IMR-90 (cell line): ENCODE results near the gene AP2B1. TPM values are rescaled to one million over a fixed set of nuclear protein-coding genes. Genes with fewer than 3 reads are reported as not detected.

ENCODE experiments used
- ATAC-seq: fragments of 200-7000 bp; cut with Tn5 transposase; 2 replicates; pipeline ENCODE4 v1.9.1; 2020; ENCODE audit warnings: low read depth, mild to moderate bottlenecking, moderate library complexity
- BruUV-seq: library from RNA; stranded (reverse); fragments of 400-500 nt; replicated peaks from 2 replicates; lab custom pipeline; 2021; lab: Mats Ljungman, UMichigan
- CTCF ChIA-PET: fragments of 300-600 bp; formaldehyde crosslinking; extraction: SDS; loops from one replicate; lab custom pipeline; 2021; ENCODE audit warnings: antibody characterized with exemption; lab: Yijun Ruan, JAX
- POLR2A ChIA-PET: fragments of 300-600 bp; sonication (Branson Sonifier 250); formaldehyde crosslinking; loops from one replicate; lab custom pipeline; 2022; ENCODE audit warnings: antibody characterized with exemption; ENCODE audit not compliant: unreplicated experiment; lab: Charles Lee
- DNase-seq: peaks from one replicate; pipeline ENCODE4 v3.0.0; 2013
- H2AFZ ChIP-seq: replicated peaks from 2 replicates; pipeline ENCODE3; 2013; ENCODE audit warnings: low read length, mild to moderate bottlenecking; ENCODE audit not compliant: poor library complexity
- H2AK5ac ChIP-seq: 2 replicates; pipeline ENCODE4 v1.6.1; 2013; ENCODE audit warnings: low read depth, low read length, inconsistent platforms
- H2AK9ac ChIP-seq: replicated peaks from 2 replicates; pipeline ENCODE3; 2013; ENCODE audit warnings: mild to moderate bottlenecking, low read depth, low read length, moderate library complexity; ENCODE audit not compliant: poor library complexity
- H2BK120ac ChIP-seq: 2 replicates; pipeline ENCODE4 v1.6.1; 2013; ENCODE audit warnings: low read depth, low read length, inconsistent platforms
- H2BK15ac ChIP-seq: 3 replicates; pipeline ENCODE4 v1.6.1; 2013; ENCODE audit warnings: low read depth, low read length, inconsistent platforms
- H2BK20ac ChIP-seq: 2 replicates; pipeline ENCODE4 v1.6.1; 2013; ENCODE audit warnings: low read depth, mild to moderate bottlenecking, inconsistent platforms, low read length, moderate library complexity
- H2BK5ac ChIP-seq: 2 replicates; pipeline ENCODE4 v1.6.1; 2013; ENCODE audit warnings: mild to moderate bottlenecking, low read depth, low read length, inconsistent platforms; ENCODE audit not compliant: poor library complexity, severe bottlenecking
- H3K14ac ChIP-seq: replicated peaks from 2 replicates; pipeline ENCODE4 v1.6.1; 2013; ENCODE audit warnings: low read depth, low read length, inconsistent platforms
- H3K18ac ChIP-seq: 2 replicates; pipeline ENCODE4 v1.6.1; 2013; ENCODE audit warnings: low read depth, low read length, control low read depth
- H3K23ac ChIP-seq: 2 replicates; pipeline ENCODE4 v1.6.1; 2013; ENCODE audit warnings: low read depth, low read length, inconsistent platforms
- H3K27ac ChIP-seq: 2 replicates; pipeline ENCODE4 v1.5.1; 2013; ENCODE audit warnings: mild to moderate bottlenecking, control low read depth, low read length; ENCODE audit not compliant: insufficient read depth
- H3K27me3 ChIP-seq: 2 replicates; pipeline ENCODE4 v1.6.1; 2013; ENCODE audit warnings: low read length; ENCODE audit not compliant: control insufficient read depth, insufficient read depth
- H3K36me3 ChIP-seq: 2 replicates; pipeline ENCODE4 v1.6.1; 2013; ENCODE audit warnings: low read length, mixed read lengths; ENCODE audit not compliant: control insufficient read depth, insufficient read depth
- H3K4ac ChIP-seq: 2 replicates; pipeline ENCODE4 v1.6.1; 2013; ENCODE audit warnings: low read depth, low read length, inconsistent platforms
- H3K4me1 ChIP-seq: 2 replicates; pipeline ENCODE4 v1.6.1; 2013; ENCODE audit warnings: low read length, mixed read lengths; ENCODE audit not compliant: control insufficient read depth, insufficient read depth
- H3K4me2 ChIP-seq: 2 replicates; pipeline ENCODE4 v1.6.1; 2013; ENCODE audit warnings: low read depth, mild to moderate bottlenecking, control low read depth, low read length, moderate library complexity
- H3K4me3 ChIP-seq: 2 replicates; pipeline ENCODE4 v1.5.1; 2013; ENCODE audit warnings: low read depth, mild to moderate bottlenecking, control low read depth, low read length, moderate library complexity; ENCODE audit not compliant: insufficient read depth
- H3K56ac ChIP-seq: 2 replicates; pipeline ENCODE4 v1.6.1; 2013; ENCODE audit warnings: low read length, inconsistent platforms; ENCODE audit not compliant: insufficient read depth; ENCODE audit errors: extremely low read depth
- H3K79me1 ChIP-seq, 2 experiments: 2 replicates each; pipeline ENCODE4 v1.6.1; 2013; ENCODE audit warnings: low read length in 2 of 2, inconsistent platforms in 1 of 2, low read depth in 1 of 2
- H3K9ac ChIP-seq: 2 replicates; pipeline ENCODE4 v1.6.1; 2013; ENCODE audit warnings: low read depth, low read length, control low read depth
- H3K9me1 ChIP-seq: 2 replicates; pipeline ENCODE4 v1.6.1; 2013; ENCODE audit warnings: low read length, inconsistent platforms; ENCODE audit not compliant: insufficient read depth
- H3K9me3 ChIP-seq: 2 replicates; pipeline ENCODE4 v1.6.1; 2013; ENCODE audit warnings: low read length; ENCODE audit not compliant: control insufficient read depth, insufficient read depth
- H4K20me1 ChIP-seq: 2 replicates; pipeline ENCODE4 v1.6.1; 2013; ENCODE audit warnings: low read length, inconsistent platforms; ENCODE audit not compliant: insufficient read depth
- H4K5ac ChIP-seq: 2 replicates; pipeline ENCODE4 v1.6.1; 2013; ENCODE audit warnings: mild to moderate bottlenecking, low read depth, low read length, control low read depth
- H4K8ac ChIP-seq, 2 experiments: 2 replicates each; pipeline ENCODE4 v1.6.1; 2013; ENCODE audit warnings: low read depth in 2 of 2, low read length in 2 of 2, control low read depth in 1 of 2, inconsistent platforms in 1 of 2
- H4K91ac ChIP-seq: 2 replicates; pipeline ENCODE4 v1.6.1; 2013; ENCODE audit warnings: low read depth, low read length, inconsistent platforms; ENCODE audit not compliant: insufficient read depth
- FOS ChIP-seq: fragments of 150-350 bp; IDR thresholded peaks from 2 replicates; pipeline ENCODE4 v1.6.1; 2016; ENCODE audit warnings: low read depth, low read length
- MAZ ChIP-seq: IDR thresholded peaks from 2 replicates; pipeline ENCODE4 v1.6.1; 2012; ENCODE audit warnings: low read depth, mild to moderate bottlenecking, low read length, improper control_type of control experiment, moderate library complexity, borderline replicate concordance
- NFE2L2 ChIP-seq: fragments of 150-350 bp; IDR thresholded peaks from 2 replicates; pipeline ENCODE4 v1.6.1; 2016; ENCODE audit warnings: low read depth, mild to moderate bottlenecking, low read length
- WGBS, 2 experiments: methylation state at CpG; one replicate each; pipeline versions ENCODE4 v1.1.5 to v1.1.7; 2013; ENCODE audit warnings: missing lambda C conversion rate in 2 of 2; ENCODE audit not compliant: insufficient read length in 1 of 2; ENCODE audit errors: extremely low coverage in 2 of 2; 5-methylcytosine and 5-hydroxymethylcytosine counted together
- dilution Hi-C: fragments of 300-500 bp; cut with HindIII; formaldehyde crosslinking; loops from one replicate; pipeline ENCODE4 v1.14.3; 2018; ENCODE audit warnings: low sequenced_read_pairs; ENCODE audit not compliant: unreplicated experiment
- in situ Hi-C: fragments of 300-500 bp; cut with MboI; formaldehyde crosslinking; loops from 3 replicates; pipeline ENCODE4 v1.14.3; 2019; ENCODE audit warnings: low sequenced_read_pairs, inconsistent platforms, mixed read lengths
- intact Hi-C: fragments of 100-400 bp; cut with micrococcal nuclease; formaldehyde crosslinking; loops from 2 replicates; pipeline ENCODE4 v1.10.0; 2022
- polyA plus RNA-seq, 3 experiments: library from polyadenylated mRNA; depleted of rRNA; stranded (reverse); fragments of >200 nt; gene quantifications; 2 replicates each; pipeline ENCODE4 v1.2.3, GENCODE V29; 2012; ENCODE audit warnings: low replicate concordance in 1 of 3
- total RNA-seq: library from RNA; depleted of rRNA; stranded (reverse); fragments of >200 nt; gene quantifications from 2 replicates; pipeline ENCODE4 v1.2.3, GENCODE V29; 2012
- TF ChIP-seq, protein P1 (sequence below): conservative IDR thresholded peaks from 2 replicates; pipeline ENCODE4 v1.5.1; 2012; ENCODE audit warnings: mild to moderate bottlenecking, low read depth, low read length, improper control_type of control experiment

The AP2B1 gene
- total and polyA plus RNA-seq, 2 of the 4 experiments (the other 2 are of a cell fraction), result 102 to 125 TPM

DNA sequence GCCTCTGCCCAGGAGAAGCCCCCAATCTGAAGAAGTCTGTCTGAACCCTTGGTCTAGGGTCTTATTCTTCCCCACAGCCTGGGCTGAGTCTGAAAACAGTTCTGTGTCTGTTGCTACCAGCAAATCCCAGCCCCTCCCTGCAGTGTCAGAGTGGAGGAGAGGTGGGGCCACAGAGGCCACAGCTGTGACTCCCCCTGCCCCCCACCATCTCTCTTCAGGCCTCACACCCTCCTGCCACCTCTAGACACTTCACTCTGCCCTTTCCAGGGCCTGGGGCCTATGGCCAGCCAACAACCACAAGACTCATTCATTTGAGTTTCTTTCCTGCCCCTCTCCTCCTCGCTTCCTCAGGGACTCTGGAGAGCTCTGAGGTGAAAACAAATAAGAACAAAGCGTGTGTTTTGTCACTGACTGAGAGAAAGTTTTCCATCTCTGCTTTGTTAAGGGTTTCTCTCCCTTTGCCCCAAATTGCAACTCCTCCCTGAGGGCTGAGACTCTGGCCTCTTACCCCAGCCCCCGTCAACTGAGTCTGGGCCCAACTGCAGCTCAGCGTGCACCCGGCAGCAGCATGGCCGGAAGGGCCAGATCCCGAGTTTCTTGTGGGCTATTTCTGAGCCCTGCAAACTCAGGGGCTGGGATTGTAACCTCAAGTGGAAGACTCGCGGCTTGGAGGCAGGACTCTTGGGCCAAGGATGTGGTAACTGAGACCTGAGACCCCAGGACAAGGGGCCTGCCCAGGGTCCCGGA lies 186.7 kb downstream of the AP2B1 start:
- in situ Hi-C loops (no loop called here), intact Hi-C loops (no loop called here), dilution Hi-C loops (no loop called here)
- Histone ChIP-seq H3K4me2 (no peak overlapping the region), H3K9me3 (no peaks in the 10 kb centered on the region), H2AFZ (no peak overlapping the region), H2BK20ac (no peak overlapping the region), H4K8ac (no peak overlapping the region), H3K23ac (no peak overlapping the region), H3K4me1 (peaks cover 24% of the 10 kb centered on the region), H3K79me1 (no peaks in the 10 kb centered on the region), H3K9me1 (peaks cover 10% of the 10 kb centered on the region; the same call in 1 of the 2 replicates), H3K18ac (no peak overlapping the region), H2AK9ac (no peak overlapping the region), H2AK5ac (no peak overlapping the region), H4K91ac (no peak overlapping the region), H3K27me3 (peaks cover 26% of the 10 kb centered on the region), H3K27ac (no peak overlapping the region), H2BK15ac (no peak overlapping the region; the same call in 2 of the 3 replicates), H4K5ac (no peak overlapping the region), H3K56ac (no peak overlapping the region), H3K36me3 (no peaks in the 10 kb centered on the region), H3K4me3 (no peak overlapping the region), H4K20me1 (no peaks in the 10 kb centered on the region), H3K9ac (no peak overlapping the region), H3K4ac (no peak overlapping the region; the same call in 1 of the 2 replicates), H2BK120ac (no peak overlapping the region), H2BK5ac (no peak overlapping the region), H3K14ac (no peak overlapping the region)
- ChIA-PET POLR2A (no interaction called here), CTCF (interaction anchor here (2.1 kb wide), 1 partner anchor 10 kb away, joined by 7 read pairs; no protein-coding TSS in a partner anchor)
- WGBS, 2 experiments, result 52% methylated on average over 4 of the region's 10 CpGs; no CpG with 5 or more reads in 1 of the 2 experiments
- BruUV-seq, result no TSS peak
- ATAC-seq, result no peak
- TF ChIP-seq NFE2L2, result no peak
- TF ChIP-seq, protein P1, sequence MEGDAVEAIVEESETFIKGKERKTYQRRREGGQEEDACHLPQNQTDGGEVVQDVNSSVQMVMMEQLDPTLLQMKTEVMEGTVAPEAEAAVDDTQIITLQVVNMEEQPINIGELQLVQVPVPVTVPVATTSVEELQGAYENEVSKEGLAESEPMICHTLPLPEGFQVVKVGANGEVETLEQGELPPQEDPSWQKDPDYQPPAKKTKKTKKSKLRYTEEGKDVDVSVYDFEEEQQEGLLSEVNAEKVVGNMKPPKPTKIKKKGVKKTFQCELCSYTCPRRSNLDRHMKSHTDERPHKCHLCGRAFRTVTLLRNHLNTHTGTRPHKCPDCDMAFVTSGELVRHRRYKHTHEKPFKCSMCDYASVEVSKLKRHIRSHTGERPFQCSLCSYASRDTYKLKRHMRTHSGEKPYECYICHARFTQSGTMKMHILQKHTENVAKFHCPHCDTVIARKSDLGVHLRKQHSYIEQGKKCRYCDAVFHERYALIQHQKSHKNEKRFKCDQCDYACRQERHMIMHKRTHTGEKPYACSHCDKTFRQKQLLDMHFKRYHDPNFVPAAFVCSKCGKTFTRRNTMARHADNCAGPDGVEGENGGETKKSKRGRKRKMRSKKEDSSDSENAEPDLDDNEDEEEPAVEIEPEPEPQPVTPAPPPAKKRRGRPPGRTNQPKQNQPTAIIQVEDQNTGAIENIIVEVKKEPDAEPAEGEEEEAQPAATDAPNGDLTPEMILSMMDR, result no peak
- TF ChIP-seq MAZ, result no peak
- no peak for TF ChIP-seq FOS
- no peak for DNase-seq
